SK-N-DZ (cell line): ENCODE measurements around the gene FOXP1.

Source experiments
- DNase-seq: peaks from one replicate; pipeline ENCODE4 v3.0.0-alpha.2; 2015; ENCODE audit warnings: low spot score

Gene FOXP1

DNA sequence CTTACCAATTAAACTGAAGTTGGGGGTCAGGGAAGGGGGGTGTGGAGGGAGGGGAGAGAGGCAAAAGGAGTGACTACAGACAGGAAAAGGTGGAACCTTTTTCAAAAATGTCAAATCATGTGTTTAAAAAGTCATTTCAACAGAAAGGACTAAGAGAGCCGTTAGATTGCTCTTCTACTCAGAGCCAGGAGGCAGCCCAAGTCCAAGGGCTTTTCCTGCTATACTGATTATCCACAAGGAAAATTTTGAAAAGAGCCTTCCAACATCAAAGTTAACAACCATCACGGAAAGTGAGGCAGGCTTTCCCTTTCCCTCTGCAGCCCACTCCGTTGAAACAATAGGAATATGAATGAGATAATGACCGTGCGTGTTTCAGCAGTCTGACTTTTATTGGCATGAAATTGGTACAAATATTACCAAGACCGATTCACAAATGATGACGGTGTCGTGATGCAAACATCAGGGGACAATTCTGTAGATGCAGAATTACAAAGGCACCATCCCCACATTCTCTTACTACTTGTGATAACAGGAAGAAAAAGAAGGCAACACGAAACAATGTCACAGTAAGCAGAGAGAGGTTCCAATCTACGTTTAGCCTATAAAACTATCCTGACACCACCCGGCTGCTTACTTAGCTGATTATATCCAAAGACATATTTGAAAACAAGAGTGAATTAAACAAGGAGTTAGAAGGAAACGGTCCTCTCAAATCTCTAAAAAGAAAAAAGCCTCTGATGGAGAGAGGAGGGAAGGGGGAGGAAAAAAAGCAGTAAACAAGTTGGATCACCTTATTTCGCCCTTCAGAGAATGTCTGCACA, 453.7 kb downstream of the FOXP1 start:
- DNase-seq = no peak

- no peak for DNase-seq
Observed at GRCh38 chr3:71128961-71129360, 454.6 kb downstream of the FOXP1 start.

DNA sequence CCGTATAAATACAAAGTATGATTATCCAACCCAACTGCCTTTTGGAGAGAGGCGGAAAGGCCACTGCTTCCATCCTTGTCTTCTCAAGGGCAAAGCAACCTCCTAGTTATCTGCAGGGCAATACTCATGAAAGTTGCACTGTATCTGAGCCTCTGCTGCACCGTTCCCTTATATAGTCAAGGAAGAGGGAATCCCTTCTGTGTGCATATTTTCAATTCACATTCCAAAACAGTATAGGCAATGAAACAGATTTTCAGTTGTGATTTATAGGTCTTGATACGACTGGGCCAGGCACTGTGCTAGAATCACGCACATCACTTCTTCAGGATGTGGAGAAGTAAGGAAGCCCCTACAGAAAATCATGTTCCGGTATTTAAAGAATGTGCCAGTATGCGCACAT, 455.7 kb downstream of the FOXP1 start:
- DNase-seq = no peak

GRCh38 chr3:71127052-71127831, 456.3 kb downstream of the FOXP1 start:
- DNase-seq = no peak

DNA sequence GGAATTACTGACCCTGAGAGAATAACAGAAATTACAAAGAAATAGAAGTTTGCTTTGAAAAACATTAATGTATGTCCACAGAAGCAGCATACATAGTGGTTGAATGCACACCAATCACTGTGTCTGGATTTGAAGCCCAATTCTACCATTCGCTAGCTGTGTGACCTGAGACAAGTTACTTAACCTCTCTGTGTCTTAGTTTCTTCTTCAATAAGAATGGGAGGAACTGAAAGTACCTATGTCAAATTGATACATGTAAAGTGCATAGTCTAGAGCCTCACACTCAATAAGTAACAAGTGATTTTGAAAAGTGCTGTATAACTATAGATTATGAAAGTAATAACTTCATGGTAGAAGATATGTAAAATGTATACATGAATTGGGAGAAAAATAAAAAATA, 457.8 kb downstream of the FOXP1 start:
- DNase-seq = no peak

DNA sequence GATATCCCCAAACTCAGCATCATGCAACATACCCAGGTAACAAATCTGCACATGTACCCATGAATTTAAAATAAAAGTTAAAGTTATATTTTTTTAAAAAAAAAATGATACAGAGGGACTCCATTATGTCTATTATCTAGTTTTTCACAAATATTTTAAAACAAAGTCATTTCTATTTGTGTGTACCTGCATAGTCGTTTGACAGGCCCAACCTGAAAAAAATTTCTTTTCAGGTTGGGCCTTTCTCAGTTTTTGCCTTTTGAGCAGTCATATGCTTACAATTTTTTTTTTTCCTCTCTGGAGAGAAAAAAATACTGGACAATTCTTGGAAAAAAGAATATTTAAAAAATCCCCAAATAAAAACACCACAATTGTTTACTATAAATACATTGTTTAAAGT, 459.5 kb downstream of the FOXP1 start:
- no peak for DNase-seq

DNA sequence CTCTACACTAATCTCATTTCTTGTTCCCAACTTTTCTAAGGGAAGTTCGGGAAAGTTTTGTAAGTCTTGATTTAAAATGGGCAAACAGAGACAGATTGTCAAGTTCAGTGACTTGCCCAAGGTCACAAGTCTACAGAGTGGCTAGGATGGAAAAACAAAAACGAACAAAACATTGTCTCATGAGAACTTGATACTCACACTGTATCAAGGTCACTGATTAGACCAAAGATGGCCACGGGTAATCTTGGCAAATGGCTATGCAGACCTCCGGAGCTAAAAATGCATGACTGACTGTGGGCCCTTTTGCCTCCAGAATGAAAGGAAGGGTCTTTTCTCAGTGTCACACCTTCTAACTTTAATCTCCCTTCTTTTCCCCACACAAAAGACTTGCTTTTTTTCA, 460.9 kb downstream of the FOXP1 start:
- no peak for DNase-seq

GRCh38 chr3:71121429-71122167, 461.9 kb downstream of the FOXP1 start:
- DNase-seq = no peak

DNA sequence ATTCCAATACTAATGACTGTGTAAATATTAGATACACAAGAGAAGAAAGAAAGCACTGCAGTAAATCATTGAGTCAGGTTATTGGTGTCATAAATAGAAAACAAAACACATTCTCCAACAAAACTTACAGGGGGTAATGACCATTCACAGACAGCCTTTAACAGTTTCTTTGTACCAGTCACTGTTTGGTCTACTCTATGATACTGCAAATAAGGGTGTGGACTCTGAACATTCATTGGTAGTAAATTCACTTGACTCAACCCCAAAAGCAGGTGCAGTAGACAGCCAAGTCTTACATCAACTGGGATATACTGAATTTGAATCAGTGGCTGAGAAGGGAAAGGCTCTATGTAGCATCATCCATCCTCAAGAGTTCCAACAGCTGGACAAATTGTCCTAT, 463.5 kb downstream of the FOXP1 start:
- no peak for DNase-seq

GRCh38 chr3:71119171-71119570, 464.4 kb downstream of the FOXP1 start:
- DNase-seq = no peak

- no peak for DNase-seq
Observed at GRCh38 chr3:71118436-71118835, 465.1 kb downstream of the FOXP1 start.

- no peak for DNase-seq
Observed at GRCh38 chr3:71117572-71118247, 465.8 kb downstream of the FOXP1 start.

DNA sequence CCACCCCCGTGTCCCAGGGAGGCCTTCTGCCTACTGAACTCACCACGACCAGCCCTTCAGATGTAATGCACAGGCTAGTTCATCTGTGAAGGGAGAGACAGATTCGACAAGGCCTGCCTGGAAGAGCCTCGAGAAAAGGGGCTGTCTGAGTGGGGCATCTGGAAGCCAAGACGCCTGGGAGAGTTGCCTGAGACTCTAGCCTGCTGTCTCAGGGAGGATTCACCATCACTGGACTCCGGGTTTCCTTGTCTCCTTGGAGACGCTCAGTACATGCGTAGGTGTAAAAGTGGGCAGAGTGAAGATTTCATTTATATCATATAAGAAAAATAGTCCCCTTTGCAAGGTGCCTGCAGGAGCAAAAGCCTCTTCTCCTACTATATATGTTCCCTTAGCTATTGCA, 468.9 kb downstream of the FOXP1 start:
- no peak for DNase-seq

- DNase-seq = no peak
Observed at GRCh38 chr3:71112576-71112975, 471.0 kb downstream of the FOXP1 start.

GRCh38 chr3:71111784-71112440, 471.6 kb downstream of the FOXP1 start:
- no peak for DNase-seq

DNA sequence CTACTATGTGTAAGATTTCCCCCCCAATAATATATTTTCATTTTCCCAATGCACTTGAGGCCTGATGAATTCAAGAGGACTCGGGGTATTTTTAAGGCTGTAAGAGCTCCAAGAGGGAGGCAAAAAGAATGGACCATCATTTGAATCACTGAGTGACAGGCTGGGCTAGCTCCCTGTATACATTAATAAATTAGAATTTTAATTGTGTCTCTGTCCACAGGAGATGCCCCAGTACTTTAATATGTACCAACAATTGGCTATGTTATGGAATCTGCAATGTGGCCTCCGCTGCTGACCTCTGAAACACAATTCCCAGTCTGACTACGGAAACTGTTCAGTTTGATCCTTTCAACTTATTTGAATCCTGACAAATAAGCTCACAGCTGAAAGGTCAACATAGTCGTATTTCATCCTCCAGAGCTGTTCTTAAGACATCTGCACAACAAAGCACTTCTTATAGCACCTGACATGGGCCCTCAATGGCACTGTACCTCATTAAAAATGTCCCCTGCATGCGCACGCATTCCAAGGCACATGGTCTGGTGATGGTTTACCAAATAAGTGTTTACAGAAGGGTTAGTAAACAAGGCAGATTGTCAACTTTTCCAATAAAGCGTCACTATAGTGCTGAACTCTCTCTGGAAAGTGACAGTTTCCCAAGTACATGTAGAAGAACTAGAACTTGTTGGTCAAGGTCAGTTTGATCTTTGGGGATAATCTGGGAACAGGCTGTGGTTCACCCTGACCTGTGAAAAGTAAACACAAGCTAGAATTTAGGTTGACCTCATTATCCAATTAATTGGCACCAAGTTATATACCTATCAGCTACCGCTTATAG, 472.9 kb downstream of the FOXP1 start:
- no peak for DNase-seq

DNA sequence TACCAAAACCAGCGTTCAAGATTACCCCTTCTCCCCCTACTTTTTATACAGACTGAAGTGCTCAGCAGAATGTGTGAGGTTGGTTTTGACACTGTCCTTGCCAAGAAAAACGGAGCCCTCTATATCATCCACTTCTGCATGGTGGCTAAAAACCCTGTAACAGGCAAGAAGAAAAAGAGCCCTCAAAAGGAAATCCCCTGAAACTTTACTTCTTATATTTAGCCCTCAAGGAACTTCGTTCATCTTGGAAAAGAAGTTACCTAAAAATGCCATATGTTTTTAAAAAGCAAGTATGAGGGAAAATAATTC, 473.6 kb downstream of the FOXP1 start:
- DNase-seq = no peak

- DNase-seq = no peak
Observed at GRCh38 chr3:71109241-71109976, 474.1 kb downstream of the FOXP1 start.

GRCh38 chr3:71107926-71108325, 475.6 kb downstream of the FOXP1 start:
- DNase-seq = no peak

- no peak for DNase-seq
Observed at GRCh38 chr3:71104976-71105375, 478.6 kb downstream of the FOXP1 start.
